ENCODE data around the gene CCDC97. TPM values are rescaled to one million over a fixed set of nuclear protein-coding genes. Genes with fewer than 3 reads are reported as not detected.

Gene CCDC97
- total RNA-seq, 1 experiment from 2014 or later, result 39.4 TPM

- no peak overlapping the region for H3K23ac ChIP-seq (ENCODE audit: insufficient read length, low read depth, low read length)
- no peak overlapping the region for H2AK5ac ChIP-seq (ENCODE audit: insufficient read length, low read length)
- H2BK20ac ChIP-seq (ENCODE audit: low read depth, low read length, poor library complexity, severe bottlenecking), result no peak overlapping the region
- no peak for DNase-seq
- Mint-ChIP-seq H3K4me1 (peaks cover 3 to 4% of the 10 kb centered on the region in 2 experiments; a peak in 2 of 4 replicates), H3K36me3 (ENCODE audit: insufficient read depth in 1 of 3, low read depth in 3 of 3) (no peaks in the 10 kb centered on the region), H3K27ac (no peak overlapping the region), H3K4me3 (no peak overlapping the region; a peak in 1 of 5 replicates), H3K9me3 (no peaks in the 10 kb centered on the region; a peak in 1 of 5 replicates), H3K27me3 (ENCODE audit: low read depth) (no peaks in the 10 kb centered on the region)
- H2BK12ac ChIP-seq (ENCODE audit: insufficient read length, low read depth, low read length), result no peak overlapping the region
- no peak overlapping the region for H3K4me2 ChIP-seq (ENCODE audit: insufficient read depth, insufficient read length, low read length)
- no peak overlapping the region for H4K8ac ChIP-seq (replicated peaks; ENCODE audit: insufficient read length, low read depth, low read length)
- TF ChIP-seq CTCF (conservative IDR thresholded peaks at IDR 0.05), result no peak
- H3K4me1 ChIP-seq (ENCODE audit: insufficient read depth, low read length), result no peaks in the 10 kb centered on the region
- no peak overlapping the region for H2BK15ac ChIP-seq (ENCODE audit: low read depth, low read length)
- H2AFZ ChIP-seq (ENCODE audit: low read length), result no peak overlapping the region
- no peaks in the 10 kb centered on the region for H3K27me3 ChIP-seq (ENCODE audit: insufficient read depth, low read length)
- H4K91ac ChIP-seq (ENCODE audit: insufficient read length, low read depth, low read length), result no peak overlapping the region
- no peak overlapping the region for H3K18ac ChIP-seq (ENCODE audit: insufficient read length, low read depth, low read length)
- no peak overlapping the region for H3K27ac ChIP-seq (ENCODE audit: insufficient read length, low read depth, low read length)
- H3K56ac ChIP-seq (ENCODE audit: insufficient read length, low read depth, low read length), result no peak overlapping the region
- H2BK120ac ChIP-seq (ENCODE audit: low read depth, low read length, poor library complexity, severe bottlenecking), result no peak overlapping the region
- H4K5ac ChIP-seq (ENCODE audit: insufficient read length, low read depth, low read length), result no peak overlapping the region
- H3T11ph ChIP-seq (ENCODE audit: low read length), result no peak overlapping the region
- H3K79me1 ChIP-seq (ENCODE audit: insufficient read depth, low read depth, low read length, poor library complexity, severe bottlenecking), result no peaks in the 10 kb centered on the region
- no peaks in the 10 kb centered on the region for H4K20me1 ChIP-seq (ENCODE audit: control insufficient read depth, insufficient read depth, insufficient read length)
- no peaks in the 10 kb centered on the region for H3K79me2 ChIP-seq (ENCODE audit: insufficient read depth, low read length)
- H3K9ac ChIP-seq (ENCODE audit: extremely low read depth, insufficient read length, low read length), result no peak overlapping the region
- no CpG with 5 or more reads among the region's 8 CpGs for WGBS (ENCODE audit: extremely low coverage, insufficient read length, low lambda C conversion rate)
- peaks cover 1% of the 10 kb centered on the region for H3K23me2 ChIP-seq (ENCODE audit: insufficient read length, low read depth, low read length, poor library complexity, severe bottlenecking)
- H2BK5ac ChIP-seq (ENCODE audit: insufficient read length, low read length), result no peak overlapping the region
- no peak overlapping the region for H3K14ac ChIP-seq (ENCODE audit: insufficient read depth, low read length)
- no peak overlapping the region for H3K4ac ChIP-seq (ENCODE audit: low read depth, low read length)
- no peaks in the 10 kb centered on the region for H3K9me3 ChIP-seq (ENCODE audit: control insufficient read depth, low read depth, low read length)
These were observed 61.6 kb downstream of the CCDC97 start for GRCh38 chr19:41371541-41371940.

All from H9 (cell line).